ENCODE data around the gene ELMOD3.
"Not testable (repeated sequence)": the region's sequence is repeated elsewhere in the genome, so short reads cannot be mapped to it uniquely, and the experiment has no call there.

DNA sequence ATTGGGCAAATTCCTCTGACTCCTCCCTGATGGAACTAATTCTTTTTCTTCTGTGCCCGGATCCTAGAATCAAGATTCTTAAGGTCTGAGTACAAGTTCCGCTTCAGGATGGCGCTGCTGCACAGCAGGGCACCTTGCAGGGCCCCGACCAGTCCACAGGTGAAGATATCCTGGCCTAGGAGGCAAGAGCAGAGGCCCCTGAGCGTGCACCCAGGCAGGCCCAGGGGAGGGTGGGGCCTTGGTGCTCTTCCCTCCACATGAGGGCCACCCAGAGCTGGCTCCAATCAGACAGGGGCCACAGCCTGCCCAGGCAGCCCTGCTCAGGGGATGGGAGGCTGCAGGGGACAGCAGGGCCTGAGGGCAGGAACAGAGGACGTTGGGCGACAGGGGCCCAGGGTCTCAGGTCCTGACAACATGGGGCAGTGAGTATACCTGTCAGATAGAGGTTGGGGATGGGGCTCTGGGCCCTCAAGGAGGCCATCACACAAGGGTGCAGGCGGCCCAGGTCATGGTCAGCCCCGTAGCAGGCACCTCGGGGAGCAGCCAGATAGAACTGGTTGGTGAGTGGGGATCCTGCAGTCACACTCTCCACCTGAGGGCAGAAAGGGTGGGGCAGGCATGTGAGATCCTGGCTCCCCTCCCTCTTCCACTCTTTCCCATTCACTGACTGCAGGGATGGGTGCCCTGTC is 11.2 kb upstream of the ELMOD3 start:
- TF ChIP-seq, protein P1, sequence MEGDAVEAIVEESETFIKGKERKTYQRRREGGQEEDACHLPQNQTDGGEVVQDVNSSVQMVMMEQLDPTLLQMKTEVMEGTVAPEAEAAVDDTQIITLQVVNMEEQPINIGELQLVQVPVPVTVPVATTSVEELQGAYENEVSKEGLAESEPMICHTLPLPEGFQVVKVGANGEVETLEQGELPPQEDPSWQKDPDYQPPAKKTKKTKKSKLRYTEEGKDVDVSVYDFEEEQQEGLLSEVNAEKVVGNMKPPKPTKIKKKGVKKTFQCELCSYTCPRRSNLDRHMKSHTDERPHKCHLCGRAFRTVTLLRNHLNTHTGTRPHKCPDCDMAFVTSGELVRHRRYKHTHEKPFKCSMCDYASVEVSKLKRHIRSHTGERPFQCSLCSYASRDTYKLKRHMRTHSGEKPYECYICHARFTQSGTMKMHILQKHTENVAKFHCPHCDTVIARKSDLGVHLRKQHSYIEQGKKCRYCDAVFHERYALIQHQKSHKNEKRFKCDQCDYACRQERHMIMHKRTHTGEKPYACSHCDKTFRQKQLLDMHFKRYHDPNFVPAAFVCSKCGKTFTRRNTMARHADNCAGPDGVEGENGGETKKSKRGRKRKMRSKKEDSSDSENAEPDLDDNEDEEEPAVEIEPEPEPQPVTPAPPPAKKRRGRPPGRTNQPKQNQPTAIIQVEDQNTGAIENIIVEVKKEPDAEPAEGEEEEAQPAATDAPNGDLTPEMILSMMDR (IDR thresholded peaks at IDR 0.05): not testable (repeated sequence)
- TF ChIP-seq POLR2A (IDR thresholded peaks at IDR 0.05): not testable (repeated sequence)
